Measurements from ENCODE around the gene POU2AF3. TPM values are rescaled to one million over a fixed set of nuclear protein-coding genes. Genes with fewer than 3 reads are reported as not detected.

The POU2AF3 gene
- polyA plus RNA-seq, 1 of the 3 experiments (the other 2 are of a cell fraction) = 0.07 TPM

- 41% methylated on average over 5 of the region's 5 CpGs for WGBS (ENCODE audit: low lambda C conversion rate)
- DNase-seq = no peak
These were observed 8.0 kb downstream of the POU2AF3 start for GRCh38 chr11:111306321-111306720.

GRCh38 chr11:111307472-111308108 is 9.2 kb downstream of the POU2AF3 start:
- Histone ChIP-seq H3F3A (replicated peaks; ENCODE audit: insufficient read depth) (no peaks in the 10 kb centered on the region), H3K9ac (no peak overlapping the region), H3K27me3 (ENCODE audit: insufficient read depth) (peaks cover 21% of the 10 kb centered on the region; the same call in 1 of the 2 replicates), H3K9me2 (no peaks in the 10 kb centered on the region), H3K4me2 (no peak overlapping the region), H3K4me3 (ENCODE audit: low read depth in 2 of 2, low read length in 1 of 2) (no peak overlapping the region), H3K36me3 (replicated peaks in 1 of 2; ENCODE audit: control insufficient read depth in 1 of 2, insufficient read depth in 2 of 2, low read length in 1 of 2) (no peaks in the 10 kb centered on the region), H3K27ac (ENCODE audit: low read depth in 2 of 2, low read length in 1 of 2) (no peak overlapping the region), H3K9me3 (no peaks in the 10 kb centered on the region), H4K20me1 (ENCODE audit: insufficient read depth) (no peaks in the 10 kb centered on the region), H3K79me2 (ENCODE audit: insufficient read depth) (no peaks in the 10 kb centered on the region), H2AFZ (ENCODE audit: low read depth) (no peak overlapping the region), H3K4me1 (ENCODE audit: control insufficient read depth in 1 of 2, insufficient read depth in 2 of 2, low read depth in 1 of 2, low read length in 1 of 2) (peaks cover 4 to 5% of the 10 kb centered on the region in 2 experiments; a peak in 2 of 4 replicates)
- POLR2A ChIA-PET = no interaction called here
- WGBS (ENCODE audit: low lambda C conversion rate) = 38% methylated on average over 3 of the region's 3 CpGs
- CTCF ChIA-PET = interaction anchor here (0.8 kb wide), 3 partner anchors 9 to 109 kb away, joined by 3 to 5 read pairs (median 3); partner anchors contain the start of gene POU2AF3
- DNase-seq = no peak
- TF ChIP-seq POLR2AphosphoS5 (IDR thresholded peaks at IDR 0.05; ENCODE audit: low read depth, low read length) = no peak
- TF ChIP-seq YY1 (IDR thresholded peaks at IDR 0.05; ENCODE audit: low read depth) = no peak

More at GRCh38 chr11:111306321-111306720, 8.0 kb downstream of the POU2AF3 start:
- Histone ChIP-seq H3K4me2 (no peak overlapping the region), H4K20me1 (ENCODE audit: insufficient read depth) (no peaks in the 10 kb centered on the region), H3F3A (replicated peaks; ENCODE audit: insufficient read depth) (no peaks in the 10 kb centered on the region), H3K9ac (no peak overlapping the region), H3K4me3 (ENCODE audit: low read depth in 2 of 2, low read length in 1 of 2) (no peak overlapping the region), H3K79me2 (ENCODE audit: insufficient read depth) (no peaks in the 10 kb centered on the region), H3K27me3 (ENCODE audit: insufficient read depth) (peaks cover 25% of the 10 kb centered on the region; the same call in 1 of the 2 replicates), H3K4me1 (ENCODE audit: control insufficient read depth in 1 of 2, insufficient read depth in 2 of 2, low read depth in 1 of 2, low read length in 1 of 2) (peaks cover 4 to 5% of the 10 kb centered on the region in 2 experiments; a peak in 2 of 4 replicates), H3K27ac (ENCODE audit: low read depth in 2 of 2, low read length in 1 of 2) (no peak overlapping the region), H3K36me3 (replicated peaks in 1 of 2; ENCODE audit: control insufficient read depth in 1 of 2, insufficient read depth in 2 of 2, low read length in 1 of 2) (no peaks in the 10 kb centered on the region), H3K9me2 (no peaks in the 10 kb centered on the region), H2AFZ (ENCODE audit: low read depth) (no peak overlapping the region), H3K9me3 (no peaks in the 10 kb centered on the region)
- TF ChIP-seq ZBTB33 (IDR thresholded peaks at IDR 0.05; ENCODE audit: borderline replicate concordance, low read depth) = no peak
- TF ChIP-seq USF2 (IDR thresholded peaks at IDR 0.05; ENCODE audit: borderline replicate concordance, low read depth, low read length) = no peak
- no peak for TF ChIP-seq RCOR1 (IDR thresholded peaks at IDR 0.05; ENCODE audit: low read length)
- CTCF ChIA-PET = interaction anchor here (1.3 kb wide), 1 partner anchor 123 kb away, joined by 5 read pairs; no protein-coding TSS in a partner anchor
- POLR2A ChIA-PET = no interaction called here

GRCh38 chr11:111308140-111308539 is 9.8 kb downstream of the POU2AF3 start:
- Histone ChIP-seq H3K9me3 (no peaks in the 10 kb centered on the region), H3K9me2 (no peaks in the 10 kb centered on the region), H3K4me2 (no peak overlapping the region), H3K27me3 (ENCODE audit: insufficient read depth) (peaks cover 21% of the 10 kb centered on the region; the same call in 1 of the 2 replicates), H2AFZ (ENCODE audit: low read depth) (no peak overlapping the region), H3K9ac (no peak overlapping the region), H3K79me2 (ENCODE audit: insufficient read depth) (no peaks in the 10 kb centered on the region), H3K4me1 (ENCODE audit: control insufficient read depth in 1 of 2, insufficient read depth in 2 of 2, low read depth in 1 of 2, low read length in 1 of 2) (peaks cover 4 to 5% of the 10 kb centered on the region in 2 experiments; a peak in 2 of 4 replicates), H3K4me3 (ENCODE audit: low read depth in 2 of 2, low read length in 1 of 2) (no peak overlapping the region), H3F3A (replicated peaks; ENCODE audit: insufficient read depth) (no peaks in the 10 kb centered on the region), H3K36me3 (replicated peaks in 1 of 2; ENCODE audit: control insufficient read depth in 1 of 2, insufficient read depth in 2 of 2, low read length in 1 of 2) (no peaks in the 10 kb centered on the region), H3K27ac (ENCODE audit: low read depth in 2 of 2, low read length in 1 of 2) (no peak overlapping the region), H4K20me1 (ENCODE audit: insufficient read depth) (no peaks in the 10 kb centered on the region)
- DNase-seq = no peak
- WGBS (ENCODE audit: low lambda C conversion rate) = 9% methylated on average over 7 of the region's 7 CpGs
- ChIA-PET CTCF (interaction anchor here (0.8 kb wide), 2 partner anchors 9 to 109 kb away, joined by 3 to 5 read pairs; partner anchors contain the start of gene POU2AF3), POLR2A (no interaction called here)
- TF ChIP-seq USF2 (IDR thresholded peaks at IDR 0.05; ENCODE audit: borderline replicate concordance, low read depth, low read length) (no peak), MEF2A (IDR thresholded peaks at IDR 0.05; ENCODE audit: borderline replicate concordance, low read depth) (no peak), TEAD4 (IDR thresholded peaks at IDR 0.05; ENCODE audit: borderline replicate concordance, insufficient read depth) (no peak), FOSL2 (IDR thresholded peaks at IDR 0.05; ENCODE audit: borderline replicate concordance, low read depth) (no peak), RXRA (IDR thresholded peaks at IDR 0.05; ENCODE audit: borderline replicate concordance, low read depth) (no peak), FOXM1 (IDR thresholded peaks at IDR 0.05; ENCODE audit: low read depth) (no peak), POLR2AphosphoS5 (IDR thresholded peaks at IDR 0.05; ENCODE audit: low read depth, low read length) (no peak), ZBTB33 (IDR thresholded peaks at IDR 0.05; ENCODE audit: borderline replicate concordance, low read depth) (no peak)

Measured in SK-N-SH (cell line).